Liver (tissue), 3 donors: ENCODE results near the gene PTPN14.

Experiments
- EGR1 ChIP-seq, 2 donors: IDR thresholded peaks; 2 replicates each; pipeline ENCODE4 v1.6.1; 2016 to 2018; ENCODE audit warnings: antibody characterized with exemption in 2 of 2, low read depth in 2 of 2
- FOXA1 ChIP-seq: IDR thresholded peaks from 2 replicates; pipeline ENCODE4 v1.6.1; 2016; ENCODE audit warnings: antibody characterized with exemption
- HNF4G ChIP-seq: IDR thresholded peaks from 2 replicates; pipeline ENCODE4 v1.6.1; 2016; ENCODE audit warnings: antibody characterized with exemption
- RAD21 ChIP-seq, 2 donors: IDR thresholded peaks; 2 replicates each; pipeline ENCODE4 v1.6.1; 2016; ENCODE audit warnings: antibody characterized with exemption in 2 of 2, mild to moderate bottlenecking in 2 of 2
- SP1 ChIP-seq: IDR thresholded peaks from 2 replicates; pipeline ENCODE4 v1.6.1; 2018; ENCODE audit warnings: antibody characterized with exemption, mild to moderate bottlenecking
- YY1 ChIP-seq: IDR thresholded peaks from 2 replicates; pipeline ENCODE4 v1.6.1; 2016; ENCODE audit warnings: antibody characterized with exemption, mild to moderate bottlenecking
- TF ChIP-seq, protein P1 (sequence below): fragments of 150-350 bp; IDR thresholded peaks from 2 replicates; pipeline ENCODE4 v1.5.1; 2017; ENCODE audit warnings: improper control_type of control experiment, low read depth, low read length; ENCODE audit not compliant: missing input control
- TF ChIP-seq, protein P2 (sequence below): IDR thresholded peaks from 2 replicates; pipeline ENCODE4 v1.6.1; 2016; ENCODE audit warnings: antibody characterized with exemption
- TF ChIP-seq, protein P3 (sequence below): IDR thresholded peaks from 2 replicates; pipeline ENCODE4 v1.6.1; 2016; ENCODE audit warnings: antibody characterized with exemption
- donor health status: healthy.
- donor health status: healthy.

DNA sequence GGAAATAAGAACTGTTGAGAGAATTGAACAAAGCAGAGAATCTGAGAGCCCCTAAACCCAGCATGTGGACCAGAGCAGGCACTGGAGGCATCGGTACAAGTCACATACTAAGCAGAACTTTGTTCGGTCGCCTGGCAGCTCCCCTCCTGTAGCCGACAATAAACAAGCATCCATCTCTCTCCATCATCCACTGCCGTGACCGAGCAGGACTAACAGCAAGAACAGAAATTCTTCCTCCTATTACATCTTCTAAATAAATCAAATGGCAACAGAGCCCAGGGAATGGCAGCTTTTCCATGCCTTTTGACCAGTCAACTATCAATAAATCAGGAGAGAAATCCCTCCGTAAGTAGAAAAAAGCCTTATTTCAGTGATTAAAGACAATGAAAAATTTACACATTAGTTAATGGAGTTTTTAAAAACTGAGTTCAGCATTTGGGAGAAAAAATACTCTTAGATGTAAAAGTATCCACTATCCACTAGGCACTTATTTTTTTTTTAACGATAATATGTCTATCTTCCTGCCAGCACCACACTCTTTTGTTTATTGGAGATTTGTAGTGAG is 36.5 kb downstream of the PTPN14 start:
- TF ChIP-seq, protein P1, sequence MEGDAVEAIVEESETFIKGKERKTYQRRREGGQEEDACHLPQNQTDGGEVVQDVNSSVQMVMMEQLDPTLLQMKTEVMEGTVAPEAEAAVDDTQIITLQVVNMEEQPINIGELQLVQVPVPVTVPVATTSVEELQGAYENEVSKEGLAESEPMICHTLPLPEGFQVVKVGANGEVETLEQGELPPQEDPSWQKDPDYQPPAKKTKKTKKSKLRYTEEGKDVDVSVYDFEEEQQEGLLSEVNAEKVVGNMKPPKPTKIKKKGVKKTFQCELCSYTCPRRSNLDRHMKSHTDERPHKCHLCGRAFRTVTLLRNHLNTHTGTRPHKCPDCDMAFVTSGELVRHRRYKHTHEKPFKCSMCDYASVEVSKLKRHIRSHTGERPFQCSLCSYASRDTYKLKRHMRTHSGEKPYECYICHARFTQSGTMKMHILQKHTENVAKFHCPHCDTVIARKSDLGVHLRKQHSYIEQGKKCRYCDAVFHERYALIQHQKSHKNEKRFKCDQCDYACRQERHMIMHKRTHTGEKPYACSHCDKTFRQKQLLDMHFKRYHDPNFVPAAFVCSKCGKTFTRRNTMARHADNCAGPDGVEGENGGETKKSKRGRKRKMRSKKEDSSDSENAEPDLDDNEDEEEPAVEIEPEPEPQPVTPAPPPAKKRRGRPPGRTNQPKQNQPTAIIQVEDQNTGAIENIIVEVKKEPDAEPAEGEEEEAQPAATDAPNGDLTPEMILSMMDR: no peak
- TF ChIP-seq, protein P2, sequence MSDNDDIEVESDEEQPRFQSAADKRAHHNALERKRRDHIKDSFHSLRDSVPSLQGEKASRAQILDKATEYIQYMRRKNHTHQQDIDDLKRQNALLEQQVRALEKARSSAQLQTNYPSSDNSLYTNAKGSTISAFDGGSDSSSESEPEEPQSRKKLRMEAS: no peak
- TF ChIP-seq, protein P3, sequence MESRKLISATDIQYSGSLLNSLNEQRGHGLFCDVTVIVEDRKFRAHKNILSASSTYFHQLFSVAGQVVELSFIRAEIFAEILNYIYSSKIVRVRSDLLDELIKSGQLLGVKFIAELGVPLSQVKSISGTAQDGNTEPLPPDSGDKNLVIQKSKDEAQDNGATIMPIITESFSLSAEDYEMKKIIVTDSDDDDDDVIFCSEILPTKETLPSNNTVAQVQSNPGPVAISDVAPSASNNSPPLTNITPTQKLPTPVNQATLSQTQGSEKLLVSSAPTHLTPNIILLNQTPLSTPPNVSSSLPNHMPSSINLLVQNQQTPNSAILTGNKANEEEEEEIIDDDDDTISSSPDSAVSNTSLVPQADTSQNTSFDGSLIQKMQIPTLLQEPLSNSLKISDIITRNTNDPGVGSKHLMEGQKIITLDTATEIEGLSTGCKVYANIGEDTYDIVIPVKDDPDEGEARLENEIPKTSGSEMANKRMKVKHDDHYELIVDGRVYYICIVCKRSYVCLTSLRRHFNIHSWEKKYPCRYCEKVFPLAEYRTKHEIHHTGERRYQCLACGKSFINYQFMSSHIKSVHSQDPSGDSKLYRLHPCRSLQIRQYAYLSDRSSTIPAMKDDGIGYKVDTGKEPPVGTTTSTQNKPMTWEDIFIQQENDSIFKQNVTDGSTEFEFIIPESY: no peak
- TF ChIP-seq FOXA1: no peak
- TF ChIP-seq SP1: no peak
- no peak for TF ChIP-seq HNF4G
- TF ChIP-seq YY1: no peak
- TF ChIP-seq RAD21 (IDR thresholded peaks at IDR 0.05): no peak
- TF ChIP-seq EGR1 (IDR thresholded peaks at IDR 0.05; ENCODE audit: low read depth in 2 of 2): no peak
